Tibial nerve (tissue), 4 donors: ENCODE data around the gene ADO.

ENCODE experiments used
- CTCF ChIP-seq, 5 experiments: fragments of 200-600 bp in 3 of 5; fragments of 450-650 bp in 2 of 5; sonication (generic) in 3 of 5; IDR thresholded peaks; one replicate each; pipeline ENCODE4 v1.5.1; 2016 to 2019; ENCODE audit warnings: antibody characterized with exemption in 5 of 5, mild to moderate bottlenecking in 3 of 5, moderate library complexity in 2 of 5
- EP300 ChIP-seq, 2 donors: sonication (generic); formaldehyde crosslinking; IDR thresholded peaks; one replicate each; pipeline ENCODE4 v1.6.1; 2017; ENCODE audit warnings: antibody characterized with exemption in 2 of 2, mild to moderate bottlenecking in 1 of 2
- POLR2A ChIP-seq, 2 donors: fragments of 450-650 bp; IDR thresholded peaks; one replicate each; pipeline ENCODE4 v1.6.1; 2017; ENCODE audit warnings: antibody characterized with exemption in 2 of 2, mild to moderate bottlenecking in 2 of 2, moderate library complexity in 2 of 2

- TF ChIP-seq CTCF (IDR thresholded peaks at IDR 0.05) (no peak), POLR2A (IDR thresholded peaks at IDR 0.05) (no peak), EP300 (IDR thresholded peaks at IDR 0.05) (no peak)
These were observed 43.4 kb upstream of the ADO start for GRCh38 chr10:62761115-62761514.
